HepG2 (cell line): ENCODE measurements around the gene ANGPTL7. TPM values are rescaled to one million over a fixed set of nuclear protein-coding genes. Genes with fewer than 3 reads are reported as not detected.

Experiments
- ATAC-seq: fragments of 200-7000 bp; cut with Tn5 transposase; 3 replicates; pipeline ENCODE4 v1.9.1; 2020; ENCODE audit warnings: mild to moderate bottlenecking, moderate library complexity
- BruUV-seq: library from RNA; stranded (reverse); fragments of 400-500 nt; replicated peaks from 2 replicates; lab custom pipeline; 2021; lab: Mats Ljungman, UMichigan
- CTCF ChIA-PET: fragments of 300-600 bp; formaldehyde crosslinking; extraction: SDS; loops from one replicate; lab custom pipeline; 2021; ENCODE audit warnings: low total read pairs, inconsistent platforms, low intra/inter-chr PET ratio; lab: Yijun Ruan, JAX
- POLR2A ChIA-PET: fragments of 350-600 bp; sonication (Branson Sonifier 250); formaldehyde crosslinking; loops from one replicate; lab custom pipeline; 2020; ENCODE audit warnings: antibody characterized with exemption, inconsistent platforms; lab: Yijun Ruan, JAX
- DNase-seq: peaks from one replicate; pipeline ENCODE4 v3.0.0-alpha.2; 2015; ENCODE audit warnings: low spot score
- FAIRE-seq: peaks from 3 replicates; lab custom pipeline; 2011; peaks lifted over from hg19 to GRCh38; lab: Jason Lieb, UNC
- H2AFZ ChIP-seq: one replicate; pipeline ENCODE4 v1.6.1; 2011; ENCODE audit warnings: low read length, inconsistent platforms
- H3K27ac ChIP-seq: fragments of 300-600 bp; 3 replicates; pipeline ENCODE4 v1.8.0; 2011; ENCODE audit warnings: mixed run types, mild to moderate bottlenecking, mixed read lengths, low read length, inconsistent platforms; ENCODE audit not compliant: insufficient read depth; ENCODE audit errors: extremely low read length
- H3K27me3 ChIP-seq, 2 experiments: fragments of 200-600 bp in 1 of 2; 2 replicates in 1 of 2; 3 replicates in 1 of 2; pipeline versions ENCODE4 v1.6.0 to v1.8.0; 2011; ENCODE audit warnings: low read length in 2 of 2, mild to moderate bottlenecking in 2 of 2, moderate library complexity in 2 of 2, inconsistent platforms in 1 of 2; ENCODE audit not compliant: insufficient read depth in 2 of 2, control insufficient read depth in 1 of 2
- H3K36me3 ChIP-seq, 2 experiments: fragments of 200-600 bp in 1 of 2; replicated peaks in 1 of 2; 2 replicates in 1 of 2; 3 replicates in 1 of 2; pipeline versions ENCODE4 v1.5.1 to v1.8.0; 2011; ENCODE audit warnings: low read length in 2 of 2, inconsistent platforms in 1 of 2; ENCODE audit not compliant: insufficient read depth in 2 of 2, control insufficient read depth in 1 of 2
- H3K4me1 ChIP-seq: 2 replicates; pipeline ENCODE4 v1.5.1; 2012; ENCODE audit warnings: low read length, inconsistent platforms; ENCODE audit not compliant: insufficient read depth
- H3K4me2 ChIP-seq: 2 replicates; pipeline ENCODE4 v1.6.0; 2011; ENCODE audit warnings: low read depth, low read length, inconsistent platforms
- H3K4me3 ChIP-seq, 3 experiments: fragments of 200-600 bp in 1 of 3; sonication (generic), shearing (Covaris generic) in 1 of 3; replicated peaks in 1 of 3; 2 replicates each; pipeline ENCODE4 v1.5.1; 2011 to 2016; ENCODE audit warnings: low read length in 3 of 3, inconsistent platforms in 2 of 3, low read depth in 2 of 3, mild to moderate bottlenecking in 2 of 3, control low read depth in 1 of 3, mixed read lengths in 1 of 3; ENCODE audit not compliant: insufficient read depth in 1 of 3
- H3K79me2 ChIP-seq: one replicate; pipeline ENCODE4 v1.6.1; 2011; ENCODE audit warnings: low read length, inconsistent platforms; ENCODE audit not compliant: insufficient read depth
- H3K9ac ChIP-seq: 2 replicates; pipeline ENCODE4 v1.6.0; 2011; ENCODE audit warnings: mild to moderate bottlenecking, low read depth, low read length, inconsistent platforms; ENCODE audit not compliant: insufficient read depth
- H3K9me3 ChIP-seq: 2 replicates; pipeline ENCODE4 v1.5.1; 2012; ENCODE audit warnings: mild to moderate bottlenecking, low read length
- H4K20me1 ChIP-seq: 2 replicates; pipeline ENCODE4 v1.6.0; 2011; ENCODE audit warnings: inconsistent platforms, mild to moderate bottlenecking, low read length, moderate library complexity; ENCODE audit not compliant: insufficient read depth
- ASH2L ChIP-seq: fragments of 300-600, 200-600 bp; sonication (generic); IDR thresholded peaks from 2 replicates; pipeline ENCODE4 v1.7.0; 2017; ENCODE audit warnings: low read depth, mild to moderate bottlenecking, moderate library complexity, mixed read lengths, low read length; ENCODE audit not compliant: insufficient read length
- CEBPB ChIP-seq: IDR thresholded peaks from 2 replicates; pipeline ENCODE4 v1.6.1; 2011; ENCODE audit warnings: low read depth, low read length, improper control_type of control experiment, borderline replicate concordance
- CEBPG ChIP-seq: IDR thresholded peaks from 2 replicates; pipeline ENCODE4 v1.6.1; 2016
- CREB1 ChIP-seq, 2 experiments: fragments of 450-650 bp in 1 of 2; IDR thresholded peaks; 2 replicates each; pipeline ENCODE4 v1.6.1; 2016 to 2017; ENCODE audit warnings: control low read depth in 1 of 2, mild to moderate bottlenecking in 1 of 2, missing compliant biosample characterization in 1 of 2, missing genetic modification characterization in 1 of 2
- FOXP1 ChIP-seq, 2 experiments: fragments of 450-650 bp in 1 of 2; IDR thresholded peaks; 2 replicates each; pipeline ENCODE4 v1.6.1; 2017 to 2018; ENCODE audit warnings: antibody characterized with exemption in 1 of 2
- FUBP1 ChIP-seq: sonication (generic); formaldehyde crosslinking; IDR thresholded peaks from 2 replicates; pipeline ENCODE4 v1.5.1; 2020; ENCODE audit warnings: missing genetic modification reagents, mild to moderate bottlenecking, borderline replicate concordance
- GATAD2A ChIP-seq: IDR thresholded peaks from 2 replicates; pipeline ENCODE4 v1.6.1; 2016
- HMG20B ChIP-seq: conservative IDR thresholded peaks from 2 replicates; pipeline ENCODE4 v1.6.1; 2016; ENCODE audit warnings: missing genetic modification reagents, missing compliant biosample characterization
- ISL2 ChIP-seq: sonication (generic); formaldehyde crosslinking; IDR thresholded peaks from 2 replicates; pipeline ENCODE4 v1.5.0; 2020; ENCODE audit warnings: missing genetic modification reagents
- KLF9 ChIP-seq: IDR thresholded peaks from 2 replicates; pipeline ENCODE4 v1.6.1; 2016; ENCODE audit warnings: low read depth
- POGZ ChIP-seq: sonication (generic); formaldehyde crosslinking; IDR thresholded peaks from 2 replicates; pipeline ENCODE4 v1.4.0; 2020; ENCODE audit warnings: mild to moderate bottlenecking, missing genetic modification reagents
- TCF7 ChIP-seq: sonication (generic); IDR thresholded peaks from 2 replicates; pipeline ENCODE4 v1.6.1; 2016; ENCODE audit warnings: antibody characterized with exemption, low read depth
- ZBTB8A ChIP-seq: sonication (generic); formaldehyde crosslinking; IDR thresholded peaks from 2 replicates; pipeline ENCODE4 v1.4.0; 2020; ENCODE audit warnings: mild to moderate bottlenecking, low read depth, missing genetic modification reagents, borderline replicate concordance
- ZNF33A ChIP-seq: sonication (generic); formaldehyde crosslinking; IDR thresholded peaks from 2 replicates; pipeline ENCODE4 v1.5.1; 2020; ENCODE audit warnings: missing genetic modification reagents, mild to moderate bottlenecking, moderate library complexity, borderline replicate concordance
- ZNF350 ChIP-seq: sonication (generic); formaldehyde crosslinking; IDR thresholded peaks from 2 replicates; pipeline ENCODE4 v1.4.0; 2020; ENCODE audit warnings: mild to moderate bottlenecking, low read depth, missing genetic modification reagents, borderline replicate concordance
- ZNF839 ChIP-seq: sonication (generic); formaldehyde crosslinking; IDR thresholded peaks from 2 replicates; pipeline ENCODE4 v1.4.0; 2020; ENCODE audit warnings: missing genetic modification reagents, mild to moderate bottlenecking, borderline replicate concordance
- WGBS: methylation state at CpG from one replicate; pipeline ENCODE4 v1.1.6; 2017; ENCODE audit warnings: low lambda C conversion rate; 5-methylcytosine and 5-hydroxymethylcytosine counted together
- in situ Hi-C: cut with HindIII; loops from 2 replicates; pipeline ENCODE4 v1.10.0; 2017; ENCODE audit warnings: low pct_unique_long_range_greater_than_20kb; ENCODE audit not compliant: extremely low pct_ligation_motif_present
- intact Hi-C: fragments of 100-400 bp; cut with micrococcal nuclease; formaldehyde crosslinking; loops from one replicate; pipeline ENCODE4 v1.10.0; 2022; ENCODE audit not compliant: unreplicated experiment
- polyA plus RNA-seq, 8 experiments: library from polyadenylated mRNA; depleted of rRNA in 3 of 8; stranded (reverse) in 7 of 8; unstranded in 1 of 8; fragments of >200 nt; fragmentation: Illumina TruSeq in 4 of 8; extraction: Trizol in 4 of 8; gene quantifications; 2 replicates each; pipeline versions ENCODE4 v1.2.1 to v1.2.3, GENCODE V29; 2011 to 2016; ENCODE audit warnings: low read depth in 4 of 8, missing spikeins in 1 of 8, mixed read lengths in 1 of 8; ENCODE audit not compliant: insufficient read depth in 1 of 8
- total RNA-seq, 5 experiments: library from RNA; depleted of rRNA; stranded (reverse); fragments of >200 nt; fragmentation: Illumina TruSeq; extraction: Trizol; gene quantifications; 2 replicates each; pipeline ENCODE4 v1.2.3, GENCODE V29; 2016; ENCODE audit warnings: low read depth in 1 of 5
- TF ChIP-seq, protein P1 (sequence below): sonication (generic); formaldehyde crosslinking; IDR thresholded peaks from 2 replicates; pipeline ENCODE4 v1.9.0; 2021; ENCODE audit warnings: missing genetic modification reagents, borderline replicate concordance
- TF ChIP-seq, protein P2 (sequence below): sonication (generic); formaldehyde crosslinking; conservative IDR thresholded peaks from 2 replicates; pipeline ENCODE4 v1.8.0; 2022; ENCODE audit warnings: mild to moderate bottlenecking, moderate library complexity, missing genetic modification reagents

ANGPTL7 gene
- total and polyA plus RNA-seq, 2 of the 13 experiments (the other 11 are each of a cell fraction or from before 2014, with no cell fraction given) = not detected

DNA sequence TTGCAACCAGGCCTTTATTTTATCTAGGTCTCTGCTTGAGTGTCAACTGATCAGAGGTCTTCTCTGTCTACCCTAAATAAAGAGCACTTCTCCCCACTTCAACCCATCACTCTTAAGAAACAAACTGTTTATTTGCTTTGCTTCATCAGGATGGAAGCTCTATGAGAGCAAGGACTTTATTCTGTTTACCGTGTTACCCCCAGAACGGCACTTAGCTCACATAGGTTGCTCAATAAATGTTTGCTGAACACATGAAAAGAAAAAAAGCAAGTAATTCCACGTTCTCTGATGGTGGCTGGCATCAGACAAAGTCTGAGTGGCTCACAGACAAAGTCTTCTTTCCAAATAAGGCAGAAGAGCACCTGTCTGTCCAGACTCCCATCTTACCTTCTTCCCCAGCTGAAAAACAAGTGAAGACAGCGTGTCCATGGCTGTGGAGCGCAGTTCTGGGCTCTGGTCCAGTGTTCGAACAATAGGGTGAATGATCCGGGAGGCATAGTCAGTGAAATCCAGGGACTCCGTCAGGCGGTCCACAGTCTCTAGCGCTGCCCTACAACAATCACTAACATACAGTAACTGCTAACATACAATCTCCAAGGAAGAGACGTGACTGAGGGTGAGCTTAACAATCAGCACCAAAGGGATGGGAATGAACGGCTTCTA lies 22.9 kb downstream of the ANGPTL7 start:
- Histone ChIP-seq H3K4me1 (peaks cover 40% of the 10 kb centered on the region), H4K20me1 (no peaks in the 10 kb centered on the region), H3K27ac (peak overlapping the region; percentile 7), H3K4me3 (no peak overlapping the region), H3K27me3 (no peaks in the 10 kb centered on the region), H3K4me2 (no peak overlapping the region), H3K9ac (no peak overlapping the region), H3K9me3 (no peaks in the 10 kb centered on the region), H3K79me2 (no peaks in the 10 kb centered on the region), H3K36me3 (peaks cover 25 to 73% of the 10 kb centered on the region in 2 experiments), H2AFZ (no peak overlapping the region)
- in situ Hi-C loops = no loop called here
- FAIRE-seq = no peak
- no peak for DNase-seq
- 74% methylated on average over 12 of the region's 12 CpGs for WGBS
- POLR2A ChIA-PET = no interaction called here
- intact Hi-C loops = no loop called here
- CTCF ChIA-PET = no interaction called here
- BruUV-seq = no TSS peak
- no peak for ATAC-seq
- TF ChIP-seq CREB1 (IDR thresholded peaks at IDR 0.05) (no peak), CREB1 (CRISPR knock-in tag; IDR thresholded peaks at IDR 0.05) (0 out of 2 replicates have a peak, but pooled peaks have one; percentile 16), KLF9 (no peak), POGZ (CRISPR knock-in tag) (no peak), FOXP1 (IDR thresholded peaks at IDR 0.05) (no peak), FOXP1 (CRISPR knock-in tag; IDR thresholded peaks at IDR 0.05) (peak; percentile 78), TCF7 (0 out of 2 replicates have a peak, but pooled peaks have one; percentile 26), CEBPB (peak; percentile 30; the same call in 1 of the 2 replicates), CEBPG (0 out of 2 replicates have a peak, but pooled peaks have one; percentile 35), ISL2 (0 out of 2 replicates have a peak, but pooled peaks have one; percentile 15), HMG20B (CRISPR knock-in tag) (no peak), GATAD2A (CRISPR knock-in tag) (0 out of 2 replicates have a peak, but pooled peaks have one; percentile 30), ZNF33A (no peak), ZNF839 (CRISPR knock-in tag) (no peak), FUBP1 (no peak), ZBTB8A (CRISPR knock-in tag) (no peak), ZNF350 (CRISPR knock-in tag) (no peak), ASH2L (no peak)
- TF ChIP-seq, protein P1, sequence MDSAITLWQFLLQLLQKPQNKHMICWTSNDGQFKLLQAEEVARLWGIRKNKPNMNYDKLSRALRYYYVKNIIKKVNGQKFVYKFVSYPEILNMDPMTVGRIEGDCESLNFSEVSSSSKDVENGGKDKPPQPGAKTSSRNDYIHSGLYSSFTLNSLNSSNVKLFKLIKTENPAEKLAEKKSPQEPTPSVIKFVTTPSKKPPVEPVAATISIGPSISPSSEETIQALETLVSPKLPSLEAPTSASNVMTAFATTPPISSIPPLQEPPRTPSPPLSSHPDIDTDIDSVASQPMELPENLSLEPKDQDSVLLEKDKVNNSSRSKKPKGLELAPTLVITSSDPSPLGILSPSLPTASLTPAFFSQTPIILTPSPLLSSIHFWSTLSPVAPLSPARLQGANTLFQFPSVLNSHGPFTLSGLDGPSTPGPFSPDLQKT (CRISPR knock-in tag) = no peak
- TF ChIP-seq, protein P2, sequence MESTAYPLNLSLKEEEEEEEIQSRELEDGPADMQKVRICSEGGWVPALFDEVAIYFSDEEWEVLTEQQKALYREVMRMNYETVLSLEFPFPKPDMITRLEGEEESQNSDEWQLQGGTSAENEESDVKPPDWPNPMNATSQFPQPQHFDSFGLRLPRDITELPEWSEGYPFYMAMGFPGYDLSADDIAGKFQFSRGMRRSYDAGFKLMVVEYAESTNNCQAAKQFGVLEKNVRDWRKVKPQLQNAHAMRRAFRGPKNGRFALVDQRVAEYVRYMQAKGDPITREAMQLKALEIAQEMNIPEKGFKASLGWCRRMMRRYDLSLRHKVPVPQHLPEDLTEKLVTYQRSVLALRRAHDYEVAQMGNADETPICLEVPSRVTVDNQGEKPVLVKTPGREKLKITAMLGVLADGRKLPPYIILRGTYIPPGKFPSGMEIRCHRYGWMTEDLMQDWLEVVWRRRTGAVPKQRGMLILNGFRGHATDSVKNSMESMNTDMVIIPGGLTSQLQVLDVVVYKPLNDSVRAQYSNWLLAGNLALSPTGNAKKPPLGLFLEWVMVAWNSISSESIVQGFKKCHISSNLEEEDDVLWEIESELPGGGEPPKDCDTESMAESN (CRISPR knock-in tag) = peak; percentile 86; the same call in 1 of the 2 replicates
